Mesendoderm (in vitro differentiated cells): ENCODE results near the gene GPHN. TPM values are rescaled to one million over a fixed set of nuclear protein-coding genes. Genes with fewer than 3 reads are reported as not detected.

ENCODE experiments used
- DNase-seq: peaks from one replicate; pipeline ENCODE4 v3.0.0; 2013
- H2AK5ac ChIP-seq: 2 replicates; pipeline ENCODE4 v1.6.1; 2013; ENCODE audit warnings: low read length, inconsistent platforms
- H2BK120ac ChIP-seq: 2 replicates; pipeline ENCODE4 v1.6.1; 2013; ENCODE audit warnings: low read depth, mild to moderate bottlenecking, low read length, moderate library complexity, mixed read lengths
- H2BK15ac ChIP-seq: replicated peaks from 2 replicates; pipeline ENCODE4 v1.6.1; 2013; ENCODE audit warnings: low read depth, mild to moderate bottlenecking, moderate library complexity
- H2BK5ac ChIP-seq: 2 replicates; pipeline ENCODE4 v1.6.1; 2013; ENCODE audit warnings: low read length, inconsistent platforms
- H3K18ac ChIP-seq: 2 replicates; pipeline ENCODE4 v1.6.1; 2013; ENCODE audit warnings: mild to moderate bottlenecking, low read length, mixed read lengths
- H3K23ac ChIP-seq: one replicate; pipeline ENCODE4 v1.6.1; 2013; ENCODE audit warnings: low read length
- H3K27ac ChIP-seq: 2 replicates; pipeline ENCODE4 v1.5.1; 2013; ENCODE audit warnings: low read depth, mild to moderate bottlenecking, inconsistent platforms, low read length, moderate library complexity
- H3K27me3 ChIP-seq: 2 replicates; pipeline ENCODE4 v1.6.1; 2013; ENCODE audit warnings: low read length, control low read depth, mild to moderate bottlenecking, inconsistent platforms; ENCODE audit not compliant: insufficient read depth, poor library complexity
- H3K36me3 ChIP-seq: 2 replicates; pipeline ENCODE4 v1.6.1; 2013; ENCODE audit warnings: low read length, inconsistent platforms; ENCODE audit not compliant: control insufficient read depth, insufficient read depth
- H3K4ac ChIP-seq: one replicate; pipeline ENCODE4 v1.6.1; 2013; ENCODE audit warnings: low read depth, mild to moderate bottlenecking, low read length, moderate library complexity
- H3K4me1 ChIP-seq: 2 replicates; pipeline ENCODE4 v1.6.1; 2013; ENCODE audit warnings: low read depth, low read length, inconsistent platforms; ENCODE audit not compliant: control insufficient read depth
- H3K4me2 ChIP-seq: 2 replicates; pipeline ENCODE4 v1.6.1; 2013; ENCODE audit warnings: low read length
- H3K4me3 ChIP-seq: 2 replicates; pipeline ENCODE4 v1.5.1; 2013; ENCODE audit warnings: mild to moderate bottlenecking, low read length
- H3K56ac ChIP-seq: one replicate; pipeline ENCODE4 v1.6.1; 2013; ENCODE audit warnings: low read length
- H3K79me1 ChIP-seq: 2 replicates; pipeline ENCODE4 v1.6.1; 2013; ENCODE audit warnings: low read length, inconsistent platforms
- H3K79me2 ChIP-seq: 2 replicates; pipeline ENCODE4 v1.6.1; 2013; ENCODE audit warnings: mild to moderate bottlenecking, low read length; ENCODE audit not compliant: control insufficient read depth, insufficient read depth
- H3K9ac ChIP-seq: 2 replicates; pipeline ENCODE4 v1.6.1; 2013; ENCODE audit warnings: low read length, inconsistent platforms
- H4K5ac ChIP-seq: one replicate; pipeline ENCODE4 v1.6.1; 2013; ENCODE audit warnings: low read length
- H4K8ac ChIP-seq: one replicate; pipeline ENCODE4 v1.6.1; 2013; ENCODE audit warnings: low read depth, mild to moderate bottlenecking, control low read depth, low read length, moderate library complexity
- WGBS: extraction: QIAGEN DNeasy Blood & Tissue Kit; methylation state at CpG from one replicate; pipeline ENCODE4 v1.1.7; 2013; ENCODE audit warnings: low lambda C conversion rate, missing lambda C conversion rate; ENCODE audit not compliant: insufficient coverage; ENCODE audit errors: extremely low coverage; 5-methylcytosine and 5-hydroxymethylcytosine counted together
- polyA plus RNA-seq, 2 experiments: library from polyadenylated mRNA; stranded (reverse); fragments of 200-250 nt; gene quantifications; one replicate each; pipeline ENCODE4 v1.2.3, GENCODE V29; 2013

GPHN gene
- polyA plus RNA-seq (2013, experiment 1 of 2) = 14.3 TPM
- polyA plus RNA-seq (2013, experiment 2 of 2) = 14.6 TPM

GRCh38 chr14:66507722-66508546 is at the start of gene GPHN:
Gene GPHN, plus strand, starts transcription at chr14:66508147.
- H3K18ac ChIP-seq = peak within 1 kb of the TSS; percentile 33
- H3K9ac ChIP-seq = peak within 1 kb of the TSS; percentile 90
- H3K4me3 ChIP-seq = peak within 1 kb of the TSS; percentile 93
- H2BK120ac ChIP-seq = no peak within 1 kb of the TSS
- H3K79me1 ChIP-seq = no peaks in the 10 kb centered on the region
- H2AK5ac ChIP-seq = no peak within 1 kb of the TSS
- H3K36me3 ChIP-seq = no peaks in the 10 kb centered on the region
- peak; percentile 98 for DNase-seq
- peak within 1 kb of the TSS; percentile 11 for H3K4ac ChIP-seq
- peak within 1 kb of the TSS; percentile 86 for H3K4me2 ChIP-seq
- H3K56ac ChIP-seq = peak within 1 kb of the TSS; percentile 92
- peak within 1 kb of the TSS; percentile 87 for H3K27ac ChIP-seq
- H4K5ac ChIP-seq = no peak within 1 kb of the TSS
- H3K27me3 ChIP-seq = no peaks in the 10 kb centered on the region
- H3K4me1 ChIP-seq = no peaks in the 10 kb centered on the region
- H2BK15ac ChIP-seq = no peak within 1 kb of the TSS
- H3K23ac ChIP-seq = peak within 1 kb of the TSS; percentile 81
- H3K79me2 ChIP-seq = no peaks in the 10 kb centered on the region
- H2BK5ac ChIP-seq = peak within 1 kb of the TSS; percentile 68
- no CpG with 5 or more reads among the region's 91 CpGs for WGBS
- H4K8ac ChIP-seq = no peak within 1 kb of the TSS

GRCh38 chr14:66459603-66460002 is 48.3 kb upstream of the GPHN start:
- Histone ChIP-seq H3K9ac (no peak overlapping the region), H4K8ac (no peak overlapping the region), H3K4ac (no peak overlapping the region), H3K27me3 (no peaks in the 10 kb centered on the region), H2BK15ac (no peak overlapping the region), H3K23ac (no peak overlapping the region), H4K5ac (no peak overlapping the region), H3K36me3 (no peaks in the 10 kb centered on the region), H3K18ac (no peak overlapping the region), H3K79me2 (no peaks in the 10 kb centered on the region), H3K27ac (no peak overlapping the region), H3K4me2 (no peak overlapping the region), H3K56ac (no peak overlapping the region), H2BK120ac (no peak overlapping the region), H2BK5ac (no peak overlapping the region), H2AK5ac (no peak overlapping the region), H3K4me3 (no peak overlapping the region), H3K79me1 (no peaks in the 10 kb centered on the region), H3K4me1 (no peaks in the 10 kb centered on the region)
- DNase-seq = no peak

GRCh38 chr14:66464261-66464660 is 43.7 kb upstream of the GPHN start:
- Histone ChIP-seq H3K4me2 (no peak overlapping the region), H3K56ac (no peak overlapping the region), H2BK120ac (no peak overlapping the region), H2BK5ac (no peak overlapping the region), H3K9ac (no peak overlapping the region), H3K4me3 (no peak overlapping the region), H3K27me3 (no peaks in the 10 kb centered on the region), H2BK15ac (no peak overlapping the region), H3K79me2 (no peaks in the 10 kb centered on the region), H3K18ac (no peak overlapping the region), H3K4me1 (no peaks in the 10 kb centered on the region), H4K8ac (no peak overlapping the region), H2AK5ac (no peak overlapping the region), H3K27ac (no peak overlapping the region), H3K79me1 (no peaks in the 10 kb centered on the region), H4K5ac (no peak overlapping the region), H3K36me3 (no peaks in the 10 kb centered on the region), H3K23ac (no peak overlapping the region), H3K4ac (no peak overlapping the region)
- no peak for DNase-seq
- WGBS = no CpG with 5 or more reads among the region's 3 CpGs

- no peaks in the 10 kb centered on the region for H3K79me2 ChIP-seq
- DNase-seq = peak; percentile 38
- no peak overlapping the region for H3K4me2 ChIP-seq
- no peak overlapping the region for H2BK120ac ChIP-seq
- no peak overlapping the region for H3K4me3 ChIP-seq
- no peak overlapping the region for H2BK15ac ChIP-seq
- no peak overlapping the region for H3K27ac ChIP-seq
- H3K18ac ChIP-seq = no peak overlapping the region
- H3K27me3 ChIP-seq = no peaks in the 10 kb centered on the region
- H3K56ac ChIP-seq = no peak overlapping the region
- H2AK5ac ChIP-seq = no peak overlapping the region
- WGBS = no CpG with 5 or more reads among the region's 2 CpGs
- no peak overlapping the region for H3K9ac ChIP-seq
- no peaks in the 10 kb centered on the region for H3K79me1 ChIP-seq
- no peak overlapping the region for H4K5ac ChIP-seq
- no peak overlapping the region for H3K4ac ChIP-seq
- H3K23ac ChIP-seq = no peak overlapping the region
- no peaks in the 10 kb centered on the region for H3K4me1 ChIP-seq
- H2BK5ac ChIP-seq = no peak overlapping the region
- no peaks in the 10 kb centered on the region for H3K36me3 ChIP-seq
- no peak overlapping the region for H4K8ac ChIP-seq
Measured at GRCh38 chr14:66468778-66469367, 39.1 kb upstream of the GPHN start.

- no peaks in the 10 kb centered on the region for H3K79me1 ChIP-seq
- H3K27me3 ChIP-seq = no peaks in the 10 kb centered on the region
- no peak for DNase-seq
- no peak overlapping the region for H2BK5ac ChIP-seq
- no peak overlapping the region for H2BK15ac ChIP-seq
- H3K56ac ChIP-seq = no peak overlapping the region
- H3K4ac ChIP-seq = no peak overlapping the region
- no peak overlapping the region for H3K4me3 ChIP-seq
- no peak overlapping the region for H3K18ac ChIP-seq
- H3K4me2 ChIP-seq = no peak overlapping the region
- no peak overlapping the region for H2AK5ac ChIP-seq
- no peak overlapping the region for H4K8ac ChIP-seq
- no peak overlapping the region for H2BK120ac ChIP-seq
- no CpG with 5 or more reads among the region's 4 CpGs for WGBS
- H4K5ac ChIP-seq = no peak overlapping the region
- no peaks in the 10 kb centered on the region for H3K4me1 ChIP-seq
- no peak overlapping the region for H3K23ac ChIP-seq
- H3K27ac ChIP-seq = no peak overlapping the region
- no peak overlapping the region for H3K9ac ChIP-seq
- no peaks in the 10 kb centered on the region for H3K36me3 ChIP-seq
- no peaks in the 10 kb centered on the region for H3K79me2 ChIP-seq
Measured at GRCh38 chr14:66471584-66471983, 36.4 kb upstream of the GPHN start.
